Tibial artery (tissue), 4 donors: ENCODE data around the gene OLFM3.

ENCODE experiments used
- DNase-seq, 2 donors: peaks; one replicate each; pipeline ENCODE4 v3.0.0-alpha.2; 2019
- H3K27ac ChIP-seq, 2 donors: fragments of 200-600 bp; sonication (generic) in 1 of 2; 1 replicate in 1 of 2; 2 replicates in 1 of 2; pipeline ENCODE4 v1.5.1; 2018 to 2019; ENCODE audit warnings: mild to moderate bottlenecking in 1 of 2
- H3K27me3 ChIP-seq, 2 donors: fragments of 200-600 bp; sonication (generic) in 1 of 2; one replicate each; pipeline versions ENCODE4 v1.5.1 to v1.6.0; 2016 to 2019
- H3K36me3 ChIP-seq, 3 donors: fragments of 200-600 bp; sonication (generic) in 2 of 3; one replicate each; pipeline ENCODE4 v1.5.1; 2016 to 2019; ENCODE audit warnings: mild to moderate bottlenecking in 2 of 3
- H3K4me1 ChIP-seq, 4 donors: fragments of 200-600 bp; sonication (generic) in 2 of 4; 1 replicate in 3 of 4; 2 replicates in 1 of 4; pipeline ENCODE4 v1.5.1; 2016 to 2019
- H3K4me3 ChIP-seq, 2 donors: fragments of 200-600 bp; sonication (generic) in 1 of 2; 1 replicate in 1 of 2; 2 replicates in 1 of 2; pipeline ENCODE4 v1.5.1; 2018 to 2019; ENCODE audit warnings: mild to moderate bottlenecking in 2 of 2
- H3K9me3 ChIP-seq, 3 donors: fragments of 200-600 bp; sonication (generic) in 1 of 3; one replicate each; pipeline ENCODE4 v1.5.1; 2016 to 2019
- CTCF ChIP-seq, 2 experiments: fragments of 200-600 bp in 1 of 2; fragments of 450-650 bp in 1 of 2; IDR thresholded peaks; one replicate each; pipeline ENCODE4 v1.5.1; 2017 to 2019; ENCODE audit warnings: antibody characterized with exemption in 2 of 2, mild to moderate bottlenecking in 1 of 2, moderate library complexity in 1 of 2
- intact Hi-C: fragments of 100-400 bp; cut with DNase I; formaldehyde crosslinking; loops from one replicate; pipeline ENCODE4 v1.15.0; 2023; ENCODE audit warnings: low total_unique reads

Gene OLFM3

GRCh38 chr1:101945884-101946283 is 50.8 kb downstream of the OLFM3 start:
- H3K9me3 ChIP-seq = no peaks in the 10 kb centered on the region
- no peak overlapping the region for H3K27ac ChIP-seq
- H3K27me3 ChIP-seq = no peaks in the 10 kb centered on the region
- no peak overlapping the region for H3K4me3 ChIP-seq
- H3K36me3 ChIP-seq = no peaks in the 10 kb centered on the region
- DNase-seq = no peak
- intact Hi-C loops = no loop called here
- no peak for TF ChIP-seq CTCF (IDR thresholded peaks at IDR 0.05)
- no peaks in the 10 kb centered on the region for H3K4me1 ChIP-seq

- Histone ChIP-seq H3K36me3 (no peaks in the 10 kb centered on the region), H3K4me1 (no peaks in the 10 kb centered on the region), H3K27me3 (no peaks in the 10 kb centered on the region), H3K27ac (no peak overlapping the region), H3K9me3 (no peaks in the 10 kb centered on the region), H3K4me3 (no peak overlapping the region)
- DNase-seq = no peak
- intact Hi-C loops = no loop called here
- no peak for TF ChIP-seq CTCF (IDR thresholded peaks at IDR 0.05)
These were observed 53.5 kb downstream of the OLFM3 start for GRCh38 chr1:101943237-101943636.

- Histone ChIP-seq H3K27me3 (no peaks in the 10 kb centered on the region), H3K9me3 (no peaks in the 10 kb centered on the region), H3K4me1 (no peaks in the 10 kb centered on the region), H3K36me3 (no peaks in the 10 kb centered on the region), H3K4me3 (no peak overlapping the region), H3K27ac (no peak overlapping the region)
- no peak for TF ChIP-seq CTCF (IDR thresholded peaks at IDR 0.05)
- intact Hi-C loops = no loop called here
- DNase-seq = no peak
These were observed 54.1 kb downstream of the OLFM3 start for GRCh38 chr1:101942516-101943193.

GRCh38 chr1:101938681-101939080 is 58.0 kb downstream of the OLFM3 start:
- DNase-seq = no peak
- no peaks in the 10 kb centered on the region for H3K9me3 ChIP-seq
- no peaks in the 10 kb centered on the region for H3K36me3 ChIP-seq
- no peaks in the 10 kb centered on the region for H3K4me1 ChIP-seq
- intact Hi-C loops = no loop called here
- TF ChIP-seq CTCF (IDR thresholded peaks at IDR 0.05) = no peak
- no peak overlapping the region for H3K27ac ChIP-seq
- no peak overlapping the region for H3K4me3 ChIP-seq
- H3K27me3 ChIP-seq = no peaks in the 10 kb centered on the region

- Histone ChIP-seq H3K4me1 (no peaks in the 10 kb centered on the region), H3K27ac (no peak overlapping the region), H3K36me3 (no peaks in the 10 kb centered on the region), H3K27me3 (no peaks in the 10 kb centered on the region), H3K4me3 (no peak overlapping the region), H3K9me3 (no peaks in the 10 kb centered on the region)
- DNase-seq = no peak
- intact Hi-C loops = no loop called here
- no peak for TF ChIP-seq CTCF (IDR thresholded peaks at IDR 0.05)
These were observed 67.4 kb downstream of the OLFM3 start for GRCh38 chr1:101929343-101929742.

- no peak overlapping the region for H3K27ac ChIP-seq
- intact Hi-C loops = no loop called here
- H3K9me3 ChIP-seq = no peaks in the 10 kb centered on the region
- TF ChIP-seq CTCF (IDR thresholded peaks at IDR 0.05) = no peak
- H3K36me3 ChIP-seq = no peaks in the 10 kb centered on the region
- no peak overlapping the region for H3K4me3 ChIP-seq
- no peaks in the 10 kb centered on the region for H3K27me3 ChIP-seq
- H3K4me1 ChIP-seq = no peaks in the 10 kb centered on the region
- DNase-seq = no peak
These were observed 67.9 kb downstream of the OLFM3 start for GRCh38 chr1:101928829-101929228.
